EH (cell line): Measurements from ENCODE around the gene BAIAP2.

Source experiments
- DNase-seq: peaks from one replicate; pipeline ENCODE4 v3.0.0-alpha.2; 2015; ENCODE audit warnings: low read depth

Gene BAIAP2

GRCh38 chr17:81034779-81035520, at the start of gene BAIAP2:
TSS of gene BAIAP2 (plus strand) at chr17:81035151. CDS start at chr17:81035255, 104 bp downstream.
- DNase-seq, result peak; percentile 94

- no peak for DNase-seq
Observed at GRCh38 chr17:80986046-80986445, 48.9 kb upstream of the BAIAP2 start.

GRCh38 chr17:80986816-80987475, 48.0 kb upstream of the BAIAP2 start:
- no peak for DNase-seq

GRCh38 chr17:80987941-80988461, 47.0 kb upstream of the BAIAP2 start:
- DNase-seq, result no peak

GRCh38 chr17:80989586-80989913, 45.4 kb upstream of the BAIAP2 start:
- DNase-seq, result no peak

- no peak for DNase-seq
Observed at GRCh38 chr17:80990921-80991644, 43.9 kb upstream of the BAIAP2 start.

- DNase-seq, result peak; percentile 75
Observed at GRCh38 chr17:80991645-80992076, 43.3 kb upstream of the BAIAP2 start, which contains the start of gene CHMP6. TSS of gene CHMP6 (plus strand) at chr17:80991841. CDS start at chr17:80991919, 78 bp downstream.

- no peak for DNase-seq
Observed at GRCh38 chr17:80992077-80992947, 42.6 kb upstream of the BAIAP2 start.

- DNase-seq, result no peak
Observed at GRCh38 chr17:80992948-80993624, 41.9 kb upstream of the BAIAP2 start.

- DNase-seq, result no peak
Observed at GRCh38 chr17:80995131-80995530, 39.8 kb upstream of the BAIAP2 start.

- no peak for DNase-seq
Observed at GRCh38 chr17:80996422-80997305, 38.3 kb upstream of the BAIAP2 start.

- DNase-seq, result no peak
Observed at GRCh38 chr17:80997424-80998117, 37.4 kb upstream of the BAIAP2 start.

GRCh38 chr17:80998118-80998747, 36.7 kb upstream of the BAIAP2 start:
- DNase-seq, result no peak

- no peak for DNase-seq
Observed at GRCh38 chr17:80998748-80999535, 36.0 kb upstream of the BAIAP2 start.

- no peak for DNase-seq
Observed at GRCh38 chr17:80999536-81000333, 35.2 kb upstream of the BAIAP2 start.

- no peak for DNase-seq
Observed at GRCh38 chr17:81000334-81000630, 34.7 kb upstream of the BAIAP2 start.

- no peak for DNase-seq
Observed at GRCh38 chr17:81000631-81001357, 34.2 kb upstream of the BAIAP2 start.
